Activated naive CD8-positive, alpha-beta T cell treated with anti-CD3 and anti-CD28 coated beads, Interleukin-2, amount 50 U/mL, for 24 hours (primary cell): ENCODE measurements around the gene ZNF836.
A peak's percentile ranks its signal among the peaks of the same experiment; 100 is the strongest.

Source experiments
- ATAC-seq: fragments of 150-1000 bp; cut with Tn5 transposase; one replicate; pipeline ENCODE4 v1.10.0; 2021
- DNase-seq: peaks from one replicate; pipeline ENCODE4 v3.0.0; 2021
- H3K27ac Mint-ChIP-seq: one replicate; pipeline ENCODE4 v1.8.0; 2021; ENCODE audit warnings: mild to moderate bottlenecking, mixed read lengths
- H3K27me3 Mint-ChIP-seq: one replicate; pipeline ENCODE4 v1.8.0; 2021; ENCODE audit warnings: mixed read lengths
- H3K36me3 Mint-ChIP-seq: one replicate; pipeline ENCODE4 v1.8.0; 2021; ENCODE audit warnings: low read depth, mixed read lengths
- H3K4me1 Mint-ChIP-seq: one replicate; pipeline ENCODE4 v1.8.0; 2021; ENCODE audit warnings: mixed read lengths
- H3K4me3 Mint-ChIP-seq: one replicate; pipeline ENCODE4 v1.8.0; 2021; ENCODE audit warnings: mild to moderate bottlenecking, moderate library complexity, mixed read lengths
- H3K9me3 Mint-ChIP-seq: one replicate; pipeline ENCODE4 v1.8.0; 2021; ENCODE audit warnings: mixed read lengths

The ZNF836 gene

GRCh38 chr19:52196256-52196967 is 25.0 kb upstream of the ZNF836 start:
- Mint-ChIP-seq H3K36me3 (peaks cover 55% of the 10 kb centered on the region), H3K9me3 (no peaks in the 10 kb centered on the region), H3K27ac (no peak overlapping the region), H3K4me3 (no peak overlapping the region), H3K4me1 (peaks cover 40% of the 10 kb centered on the region), H3K27me3 (no peaks in the 10 kb centered on the region)
- ATAC-seq (no peak), DNase-seq (no peak)

GRCh38 chr19:52191951-52192350 is 20.5 kb upstream of the ZNF836 start:
- no peaks in the 10 kb centered on the region for H3K27me3 Mint-ChIP-seq
- peaks cover 49% of the 10 kb centered on the region for H3K36me3 Mint-ChIP-seq
- DNase-seq (no peak), ATAC-seq (no peak)
- peaks cover 51% of the 10 kb centered on the region for H3K4me1 Mint-ChIP-seq
- peak overlapping the region; percentile 99 for H3K27ac Mint-ChIP-seq
- H3K4me3 Mint-ChIP-seq: peak overlapping the region; percentile 97
- no peaks in the 10 kb centered on the region for H3K9me3 Mint-ChIP-seq

DNA sequence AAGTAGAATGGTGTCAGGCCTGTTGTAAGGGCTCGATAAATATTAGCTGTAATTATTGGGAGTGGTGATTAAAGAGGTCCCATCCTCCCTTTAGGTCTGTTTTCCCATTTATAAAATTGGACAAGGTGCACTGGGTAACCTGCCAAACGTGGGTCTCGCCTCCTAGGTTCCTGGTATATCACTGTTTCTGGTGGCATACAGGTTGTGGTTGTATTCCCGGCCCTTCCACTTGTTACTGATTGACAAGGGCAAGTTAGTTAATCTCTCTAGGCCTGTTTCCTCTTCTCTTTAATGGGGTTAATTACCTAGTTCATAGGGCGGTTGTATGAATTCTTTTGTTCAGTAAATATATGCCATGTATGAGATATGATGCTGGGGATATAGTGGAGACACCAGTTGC is 20.0 kb upstream of the ZNF836 start:
- ATAC-seq (no peak), DNase-seq (no peak)
- no peaks in the 10 kb centered on the region for H3K27me3 Mint-ChIP-seq
- H3K4me3 Mint-ChIP-seq: peak overlapping the region; percentile 97
- peaks cover 45% of the 10 kb centered on the region for H3K36me3 Mint-ChIP-seq
- H3K27ac Mint-ChIP-seq: peak overlapping the region; percentile 99
- H3K9me3 Mint-ChIP-seq: no peaks in the 10 kb centered on the region
- H3K4me1 Mint-ChIP-seq: peaks cover 48% of the 10 kb centered on the region

DNA sequence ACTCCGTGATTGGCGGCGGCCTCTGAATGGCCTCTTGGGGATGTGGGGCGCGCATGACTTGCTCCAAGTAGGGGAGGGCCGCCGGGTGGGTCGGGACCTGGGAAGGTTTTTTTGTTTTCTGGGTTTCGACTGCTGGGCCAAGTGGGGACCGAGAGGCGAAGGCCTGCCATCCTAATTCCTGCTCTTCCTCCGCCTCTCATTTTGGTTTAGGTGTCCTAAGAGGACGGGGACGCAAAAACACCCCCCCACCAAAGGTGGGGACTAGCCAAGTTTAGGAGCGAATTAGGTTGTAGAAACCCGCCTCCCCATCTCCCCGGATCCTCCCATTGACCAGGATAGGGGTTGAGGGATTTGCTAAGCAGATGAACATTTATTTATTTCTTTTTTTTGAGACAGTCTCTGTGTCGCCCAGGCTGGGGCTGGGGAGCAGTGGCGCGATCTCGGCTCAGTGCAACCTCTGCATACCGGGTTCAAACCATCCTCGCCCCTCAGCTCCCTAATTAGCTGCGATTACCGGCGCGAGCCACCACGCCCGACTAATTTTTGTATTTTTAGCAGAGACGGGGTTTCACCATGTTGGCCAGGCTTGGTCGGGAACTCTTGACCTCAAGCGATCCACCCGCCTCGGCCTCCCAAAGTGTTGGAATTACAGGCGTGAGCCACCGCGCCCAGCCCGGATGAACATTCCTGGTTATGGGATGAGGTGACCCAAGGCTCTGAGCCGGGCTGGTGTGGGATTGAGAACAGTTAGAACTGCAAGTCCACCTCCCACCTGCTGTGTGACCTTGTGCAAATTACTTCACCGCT is 19.3 kb upstream of the ZNF836 start:
- Mint-ChIP-seq H3K4me3 (peak overlapping the region; percentile 97), H3K27ac (peak overlapping the region; percentile 99), H3K27me3 (no peaks in the 10 kb centered on the region), H3K9me3 (no peaks in the 10 kb centered on the region), H3K36me3 (peaks cover 39% of the 10 kb centered on the region), H3K4me1 (peaks cover 48% of the 10 kb centered on the region)
- peak; percentile 17 for DNase-seq
- ATAC-seq: no peak

- H3K4me3 Mint-ChIP-seq: peak within 1 kb of the TSS; percentile 97
- DNase-seq: peak; percentile 97
- H3K4me1 Mint-ChIP-seq: peaks cover 48% of the 10 kb centered on the region
- H3K9me3 Mint-ChIP-seq: no peaks in the 10 kb centered on the region
- peaks cover 36% of the 10 kb centered on the region for H3K36me3 Mint-ChIP-seq
- peak within 1 kb of the TSS; percentile 99 for H3K27ac Mint-ChIP-seq
- peak; percentile 96 for ATAC-seq
- H3K27me3 Mint-ChIP-seq: no peaks in the 10 kb centered on the region
Observed at GRCh38 chr19:52189735-52190486, 18.5 kb upstream of the ZNF836 start, which contains the start of gene PPP2R1A. Gene PPP2R1A (plus strand): TSS chr19:52190052. CDS start chr19:52190097, 45 bp downstream.

DNA sequence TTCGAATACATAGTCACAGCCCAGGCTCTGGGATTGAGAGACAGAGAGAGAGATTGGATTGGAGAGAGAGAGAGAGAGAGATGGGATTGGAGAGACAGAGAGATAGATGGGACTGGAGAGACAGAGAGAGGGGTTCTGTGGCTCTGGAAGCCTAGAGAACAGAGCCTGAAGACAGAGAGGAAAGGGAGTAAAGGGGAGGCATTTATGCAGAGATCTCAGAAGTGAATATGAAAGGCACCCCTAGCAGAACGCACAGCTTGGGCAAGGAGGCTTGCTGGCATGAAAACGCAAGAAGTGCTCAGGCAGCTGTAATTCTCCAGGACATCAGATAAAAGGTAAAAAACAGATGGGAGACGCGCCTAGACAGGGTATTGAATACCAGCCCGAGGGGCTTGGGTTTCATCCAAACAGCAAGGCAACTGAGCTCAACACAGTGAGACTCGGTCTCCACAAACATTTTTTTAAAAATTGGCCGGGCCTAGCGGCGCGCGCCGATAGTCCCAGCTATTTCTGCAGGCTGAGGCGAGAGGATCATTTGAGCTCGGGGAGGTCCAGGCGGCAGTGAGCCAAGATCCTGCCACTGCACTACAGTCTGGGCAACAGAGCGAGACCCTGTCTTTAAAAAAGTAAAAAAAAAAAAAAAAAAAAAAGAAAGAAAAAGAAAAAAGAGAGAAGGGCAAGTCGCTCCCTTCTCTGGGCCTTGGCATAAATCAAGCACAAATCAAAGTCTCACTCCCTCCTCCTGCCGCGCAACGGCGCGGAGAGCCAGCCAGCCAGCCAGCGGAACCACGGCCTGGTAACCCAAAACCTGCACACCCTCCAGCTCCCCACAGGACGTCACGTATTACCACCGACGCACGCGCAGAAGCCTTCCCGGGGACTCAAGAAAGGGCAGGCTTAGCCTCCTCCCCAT is 17.7 kb upstream of the ZNF836 start:
- Mint-ChIP-seq H3K36me3 (peaks cover 28% of the 10 kb centered on the region), H3K27ac (peak overlapping the region; percentile 99), H3K4me1 (peaks cover 40% of the 10 kb centered on the region), H3K27me3 (no peaks in the 10 kb centered on the region), H3K4me3 (peak overlapping the region; percentile 97), H3K9me3 (no peaks in the 10 kb centered on the region)
- DNase-seq: no peak
- no peak for ATAC-seq

GRCh38 chr19:52187407-52187806 is 16.0 kb upstream of the ZNF836 start:
- H3K4me3 Mint-ChIP-seq: no peak overlapping the region
- no peak overlapping the region for H3K27ac Mint-ChIP-seq
- no peaks in the 10 kb centered on the region for H3K9me3 Mint-ChIP-seq
- DNase-seq (no peak), ATAC-seq (no peak)
- peaks cover 17% of the 10 kb centered on the region for H3K36me3 Mint-ChIP-seq
- H3K27me3 Mint-ChIP-seq: no peaks in the 10 kb centered on the region
- peaks cover 28% of the 10 kb centered on the region for H3K4me1 Mint-ChIP-seq

DNA sequence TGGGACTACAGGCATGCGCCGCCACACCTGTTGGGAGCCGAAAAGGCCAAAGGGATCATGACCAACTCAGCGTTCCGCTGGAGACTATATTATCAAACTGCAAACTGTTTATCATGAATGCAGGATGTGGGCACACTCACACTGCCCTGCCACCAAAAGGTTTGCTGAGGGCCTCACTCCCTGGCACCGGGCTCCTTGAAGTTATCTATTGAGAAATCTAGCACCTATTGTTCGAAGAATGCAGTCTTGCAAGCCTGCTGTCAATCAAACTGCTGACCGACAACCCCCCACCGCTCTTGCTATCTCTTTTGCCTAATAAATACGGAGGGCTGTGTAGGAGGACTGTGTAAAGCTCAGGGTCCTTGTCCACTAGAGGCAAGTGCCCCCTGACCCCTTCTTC is 5.2 kb upstream of the ZNF836 start:
- H3K36me3 Mint-ChIP-seq: no peaks in the 10 kb centered on the region
- ATAC-seq: no peak
- H3K9me3 Mint-ChIP-seq: peaks cover 6% of the 10 kb centered on the region
- no peak overlapping the region for H3K27ac Mint-ChIP-seq
- DNase-seq: no peak
- peaks cover 9% of the 10 kb centered on the region for H3K4me1 Mint-ChIP-seq
- H3K4me3 Mint-ChIP-seq: no peak overlapping the region
- H3K27me3 Mint-ChIP-seq: no peaks in the 10 kb centered on the region

DNA sequence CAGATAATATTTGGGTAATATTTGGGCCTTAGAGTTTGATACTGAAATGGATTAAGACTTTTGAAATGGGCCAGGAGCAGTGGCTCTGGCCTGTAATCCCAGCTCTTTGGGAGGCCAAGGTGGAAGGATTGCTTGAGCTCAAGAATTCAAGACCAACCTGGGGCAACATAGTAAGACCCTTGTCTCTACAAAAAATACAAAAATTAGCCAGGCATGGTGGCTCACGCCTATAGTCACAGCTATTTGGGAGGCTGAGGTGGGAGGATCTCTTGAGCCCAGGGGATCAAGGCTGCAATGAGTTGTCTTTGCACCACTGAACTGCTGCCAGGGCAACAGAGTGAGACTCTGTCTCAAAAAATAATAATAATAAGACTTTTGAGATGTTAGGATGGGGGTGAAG is 926 bp upstream of the ZNF836 start:
- H3K4me1 Mint-ChIP-seq: peaks cover 34% of the 10 kb centered on the region
- peak overlapping the region; percentile 97 for H3K4me3 Mint-ChIP-seq
- no peak overlapping the region for H3K27ac Mint-ChIP-seq

GRCh38 chr19:52170863-52171320 is 529 bp downstream of the ZNF836 start:
- peaks cover 34% of the 10 kb centered on the region for H3K4me1 Mint-ChIP-seq
- H3K27me3 Mint-ChIP-seq: no peaks in the 10 kb centered on the region
- peak; percentile 27 for ATAC-seq
- H3K36me3 Mint-ChIP-seq: peaks cover 39% of the 10 kb centered on the region
- peak overlapping the region; percentile 93 for H3K27ac Mint-ChIP-seq
- H3K4me3 Mint-ChIP-seq: peak overlapping the region; percentile 97
- peak; percentile 14 for DNase-seq
- peaks cover 16% of the 10 kb centered on the region for H3K9me3 Mint-ChIP-seq

More for the DNA sequence above, 926 bp upstream of the ZNF836 start:
- no peaks in the 10 kb centered on the region for H3K27me3 Mint-ChIP-seq
- peaks cover 15% of the 10 kb centered on the region for H3K9me3 Mint-ChIP-seq
- ATAC-seq (no peak), DNase-seq (no peak)
- H3K36me3 Mint-ChIP-seq: peaks cover 32% of the 10 kb centered on the region

DNA sequence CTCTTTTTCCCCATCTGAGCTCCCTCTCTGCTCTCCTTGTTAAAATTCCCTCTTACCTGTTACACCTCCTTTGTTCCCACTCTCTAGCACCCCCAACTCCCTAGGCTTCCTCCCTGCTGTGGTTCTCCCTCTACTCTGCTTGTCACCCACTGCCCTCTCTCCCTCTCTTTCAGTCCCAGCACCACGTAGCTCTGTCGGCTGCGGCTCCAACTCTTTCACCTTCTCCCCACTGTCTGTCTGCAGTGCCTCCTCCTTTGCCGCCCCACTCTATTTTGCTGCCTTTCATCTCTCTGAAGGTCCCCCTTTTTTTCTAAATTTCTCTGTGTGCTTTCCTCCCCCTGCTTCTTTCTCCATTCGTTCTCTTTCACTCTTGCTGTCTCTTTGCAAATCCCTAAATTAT is 1.1 kb downstream of the ZNF836 start:
- H3K4me3 Mint-ChIP-seq: peak overlapping the region; percentile 97
- no peak for ATAC-seq
- no peak for DNase-seq
- H3K36me3 Mint-ChIP-seq: peaks cover 43% of the 10 kb centered on the region
- peaks cover 34% of the 10 kb centered on the region for H3K4me1 Mint-ChIP-seq
- H3K27me3 Mint-ChIP-seq: no peaks in the 10 kb centered on the region
- peak overlapping the region; percentile 93 for H3K27ac Mint-ChIP-seq
- peaks cover 18% of the 10 kb centered on the region for H3K9me3 Mint-ChIP-seq

GRCh38 chr19:52155596-52156359 is 15.6 kb downstream of the ZNF836 start:
- peaks cover 75% of the 10 kb centered on the region for H3K9me3 Mint-ChIP-seq
- no peaks in the 10 kb centered on the region for H3K4me1 Mint-ChIP-seq
- peaks cover 86% of the 10 kb centered on the region for H3K36me3 Mint-ChIP-seq
- no peak overlapping the region for H3K27ac Mint-ChIP-seq
- DNase-seq (no peak), ATAC-seq (no peak)
- no peak overlapping the region for H3K4me3 Mint-ChIP-seq
- no peaks in the 10 kb centered on the region for H3K27me3 Mint-ChIP-seq

DNA sequence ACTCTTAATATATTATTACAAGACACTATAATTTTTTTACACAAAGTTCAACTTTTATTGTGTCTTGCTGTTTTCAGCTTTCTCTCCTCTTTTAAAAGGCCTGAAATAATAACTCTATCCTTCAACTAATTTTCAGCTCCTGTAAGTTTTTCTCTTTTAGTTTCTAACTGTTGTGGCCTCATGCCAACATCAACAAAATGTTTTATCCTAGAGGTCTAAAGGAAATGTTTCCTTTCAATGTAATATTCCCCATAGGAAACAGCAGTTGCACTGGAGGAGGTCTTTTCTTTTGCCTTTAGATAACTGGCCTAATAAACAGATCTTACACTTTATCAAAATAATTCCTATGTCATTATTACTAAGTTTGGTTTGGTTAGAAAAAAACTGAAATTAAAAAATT is 23.2 kb downstream of the ZNF836 start:
- H3K27ac Mint-ChIP-seq: no peak overlapping the region
- DNase-seq (no peak), ATAC-seq (no peak)
- H3K4me1 Mint-ChIP-seq: no peaks in the 10 kb centered on the region
- peaks cover 34% of the 10 kb centered on the region for H3K36me3 Mint-ChIP-seq
- peaks cover 47% of the 10 kb centered on the region for H3K9me3 Mint-ChIP-seq
- no peaks in the 10 kb centered on the region for H3K27me3 Mint-ChIP-seq
- no peak overlapping the region for H3K4me3 Mint-ChIP-seq
